Vagina (tissue), 2 donors: ENCODE data around the gene IWS1. TPM values are rescaled to one million over a fixed set of nuclear protein-coding genes. Genes with fewer than 3 reads are reported as not detected.
"Not testable (repeated sequence)": the region's sequence is repeated elsewhere in the genome, so short reads cannot be mapped to it uniquely, and the experiment has no call there.

Experiments
- DNase-seq, 2 donors: peaks; one replicate each; pipeline ENCODE4 v3.0.0-alpha.2; 2017; ENCODE audit errors: extremely low spot score in 2 of 2
- H3K27ac ChIP-seq: fragments of 200-600 bp; sonication (generic); one replicate; pipeline ENCODE4 v1.5.1; 2019
- H3K27me3 ChIP-seq: fragments of 200-600 bp; sonication (generic); one replicate; pipeline ENCODE4 v1.5.1; 2019
- H3K36me3 ChIP-seq, 2 donors: fragments of 200-600 bp; sonication (generic); one replicate each; pipeline ENCODE4 v1.5.1; 2017 to 2019
- H3K4me1 ChIP-seq: fragments of 200-600 bp; sonication (generic); one replicate; pipeline ENCODE4 v1.5.1; 2019
- H3K4me3 ChIP-seq, 2 donors: fragments of 200-600 bp; sonication (generic); 1 replicate in 1 of 2; 2 replicates in 1 of 2; pipeline ENCODE4 v1.5.1; 2016 to 2019
- H3K9me3 ChIP-seq: fragments of 200-600 bp; sonication (generic); one replicate; pipeline ENCODE4 v1.5.1; 2019
- POLR2A ChIP-seq, 2 donors: fragments of 450-650 bp; IDR thresholded peaks; one replicate each; pipeline ENCODE4 v1.6.1; 2017; ENCODE audit warnings: antibody characterized with exemption in 2 of 2, mild to moderate bottlenecking in 2 of 2, moderate library complexity in 2 of 2
- POLR2AphosphoS5 ChIP-seq, 2 donors: sonication (generic); formaldehyde crosslinking; IDR thresholded peaks; one replicate each; pipeline ENCODE4 v1.9.0; 2017; ENCODE audit warnings: antibody characterized with exemption in 2 of 2, mild to moderate bottlenecking in 2 of 2, low read depth in 1 of 2; ENCODE audit not compliant: insufficient read depth in 1 of 2
- intact Hi-C: fragments of 100-400 bp; cut with DNase I; formaldehyde crosslinking; loops from one replicate; pipeline ENCODE4 v1.15.1; 2023
- total RNA-seq: library from RNA; depleted of rRNA; stranded (reverse); fragments of >200 nt; gene quantifications from one replicate; pipeline ENCODE4 v1.2.3, GENCODE V29; 2016
- TF ChIP-seq, protein P1 (sequence below), 3 experiments: fragments of 450-650 bp in 2 of 3; fragments of 200-600 bp in 1 of 3; sonication (generic) in 1 of 3; IDR thresholded peaks; one replicate each; pipeline ENCODE4 v1.5.1; 2017 to 2019; ENCODE audit warnings: antibody characterized with exemption in 3 of 3, mild to moderate bottlenecking in 2 of 3, moderate library complexity in 2 of 3

Gene IWS1
- total RNA-seq, 1 donor from 2014 or later, result 40.8 TPM

DNA sequence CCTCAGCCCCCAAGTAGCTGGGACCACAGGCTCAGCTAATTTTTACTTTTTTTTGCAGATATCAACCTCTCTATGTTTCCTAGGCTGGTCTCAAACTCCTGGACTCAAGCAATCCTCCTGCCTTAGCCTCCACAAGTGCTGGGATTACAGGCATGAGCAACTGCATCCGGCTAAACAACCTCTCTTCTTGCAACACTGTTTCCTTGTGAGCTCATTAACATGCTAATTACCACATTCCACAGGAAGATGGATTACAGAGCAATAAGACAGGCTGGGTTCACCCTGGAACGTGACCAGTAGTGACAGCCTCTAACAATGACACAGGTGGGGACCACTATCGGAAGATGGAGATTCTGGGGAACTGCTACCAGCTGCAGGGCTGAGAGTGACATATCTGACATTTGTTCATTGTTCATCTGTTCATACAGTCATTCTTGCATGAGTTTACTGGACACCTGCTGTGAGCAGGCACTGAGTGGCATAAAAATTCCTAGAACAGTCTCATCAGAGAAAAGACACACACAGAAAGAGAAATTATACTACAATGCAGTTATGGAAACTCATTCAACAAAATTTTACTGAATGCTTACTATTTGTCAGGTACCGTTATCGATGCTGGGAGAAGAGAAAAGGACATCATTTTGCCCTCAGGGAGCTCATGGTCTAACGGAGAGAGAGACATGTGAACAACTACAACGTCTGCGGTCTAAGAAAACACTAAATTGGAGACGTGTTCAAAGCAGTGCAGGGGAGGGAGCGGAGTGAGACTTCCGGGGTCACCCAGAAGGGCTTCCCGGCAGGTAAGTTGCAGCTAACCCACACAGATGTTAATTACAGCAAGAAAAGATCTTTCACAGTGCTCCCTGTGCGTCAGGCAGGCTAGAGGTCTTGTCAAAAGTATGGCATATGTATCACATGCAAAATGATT lies 70.5 kb downstream of the IWS1 start:
- no peak for DNase-seq
- H3K27ac ChIP-seq, result no peak overlapping the region
- TF ChIP-seq POLR2A (IDR thresholded peaks at IDR 0.05), result no peak
- no peak for TF ChIP-seq POLR2AphosphoS5 (IDR thresholded peaks at IDR 0.05; ENCODE audit: insufficient read depth in 1 of 2, low read depth in 1 of 2)
- TF ChIP-seq, protein P1, sequence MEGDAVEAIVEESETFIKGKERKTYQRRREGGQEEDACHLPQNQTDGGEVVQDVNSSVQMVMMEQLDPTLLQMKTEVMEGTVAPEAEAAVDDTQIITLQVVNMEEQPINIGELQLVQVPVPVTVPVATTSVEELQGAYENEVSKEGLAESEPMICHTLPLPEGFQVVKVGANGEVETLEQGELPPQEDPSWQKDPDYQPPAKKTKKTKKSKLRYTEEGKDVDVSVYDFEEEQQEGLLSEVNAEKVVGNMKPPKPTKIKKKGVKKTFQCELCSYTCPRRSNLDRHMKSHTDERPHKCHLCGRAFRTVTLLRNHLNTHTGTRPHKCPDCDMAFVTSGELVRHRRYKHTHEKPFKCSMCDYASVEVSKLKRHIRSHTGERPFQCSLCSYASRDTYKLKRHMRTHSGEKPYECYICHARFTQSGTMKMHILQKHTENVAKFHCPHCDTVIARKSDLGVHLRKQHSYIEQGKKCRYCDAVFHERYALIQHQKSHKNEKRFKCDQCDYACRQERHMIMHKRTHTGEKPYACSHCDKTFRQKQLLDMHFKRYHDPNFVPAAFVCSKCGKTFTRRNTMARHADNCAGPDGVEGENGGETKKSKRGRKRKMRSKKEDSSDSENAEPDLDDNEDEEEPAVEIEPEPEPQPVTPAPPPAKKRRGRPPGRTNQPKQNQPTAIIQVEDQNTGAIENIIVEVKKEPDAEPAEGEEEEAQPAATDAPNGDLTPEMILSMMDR (IDR thresholded peaks at IDR 0.05), result no peak

DNA sequence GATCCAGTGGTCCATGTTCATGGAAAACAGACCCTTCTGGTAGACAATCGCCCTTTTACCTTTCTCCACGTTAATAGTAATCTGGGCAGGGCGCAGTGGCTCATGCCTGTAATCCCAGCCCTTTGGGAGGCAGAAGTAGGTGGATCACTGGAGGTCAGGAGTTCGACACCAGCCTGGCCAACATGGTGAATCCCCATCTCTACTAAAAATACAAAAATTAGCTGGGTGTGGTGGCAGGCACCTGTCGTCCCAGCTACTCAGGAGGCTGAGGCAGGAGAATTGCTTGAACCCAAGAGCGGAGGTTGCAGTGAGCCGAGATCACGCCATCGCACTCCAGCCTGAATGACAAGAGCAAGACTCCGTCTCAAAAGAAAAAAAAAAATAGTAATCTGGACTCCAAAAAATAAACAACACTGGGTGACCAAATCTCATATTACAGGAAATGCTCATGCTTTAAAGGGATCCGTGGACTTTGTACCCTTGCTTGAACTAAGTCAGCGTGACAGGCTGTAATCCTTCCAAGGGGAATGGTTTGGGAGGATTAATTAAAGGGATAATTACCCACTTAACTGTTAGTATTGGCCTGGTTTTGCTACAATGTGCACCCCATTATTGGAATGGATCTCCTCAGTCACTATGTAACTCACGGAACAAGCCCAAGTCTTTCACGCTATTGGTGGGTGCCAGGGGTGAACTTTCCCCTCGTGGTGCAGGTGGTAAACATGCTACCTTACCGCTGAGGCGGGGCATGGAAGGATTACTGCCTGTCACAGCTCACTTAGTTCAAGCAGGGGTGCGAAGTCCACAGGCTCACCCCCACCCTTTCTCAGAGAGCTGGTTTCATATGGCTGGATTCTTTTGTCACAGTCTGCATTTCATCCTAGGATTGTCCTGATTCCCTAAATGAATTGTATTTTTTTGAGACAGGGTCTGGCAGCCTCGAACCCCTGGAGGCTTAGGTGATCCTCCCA lies 71.4 kb downstream of the IWS1 start:
- no peaks in the 10 kb centered on the region for H3K36me3 ChIP-seq
- H3K27ac ChIP-seq, result no peak overlapping the region
- no peaks in the 10 kb centered on the region for H3K9me3 ChIP-seq
- intact Hi-C loops, result no loop called here
- H3K4me3 ChIP-seq, result no peak overlapping the region
- no peak for DNase-seq
- TF ChIP-seq, protein P1 (IDR thresholded peaks at IDR 0.05), result no peak
- TF ChIP-seq POLR2A (IDR thresholded peaks at IDR 0.05) (no peak), POLR2AphosphoS5 (IDR thresholded peaks at IDR 0.05; ENCODE audit: insufficient read depth in 1 of 2, low read depth in 1 of 2) (no peak)
- no peaks in the 10 kb centered on the region for H3K27me3 ChIP-seq
- H3K4me1 ChIP-seq, result no peaks in the 10 kb centered on the region

More for the DNA sequence above, 70.5 kb downstream of the IWS1 start:
- no peaks in the 10 kb centered on the region for H3K36me3 ChIP-seq
- H3K9me3 ChIP-seq, result no peaks in the 10 kb centered on the region
- intact Hi-C loops, result no loop called here
- no peaks in the 10 kb centered on the region for H3K4me1 ChIP-seq
- no peaks in the 10 kb centered on the region for H3K27me3 ChIP-seq
- no peak overlapping the region for H3K4me3 ChIP-seq

DNA sequence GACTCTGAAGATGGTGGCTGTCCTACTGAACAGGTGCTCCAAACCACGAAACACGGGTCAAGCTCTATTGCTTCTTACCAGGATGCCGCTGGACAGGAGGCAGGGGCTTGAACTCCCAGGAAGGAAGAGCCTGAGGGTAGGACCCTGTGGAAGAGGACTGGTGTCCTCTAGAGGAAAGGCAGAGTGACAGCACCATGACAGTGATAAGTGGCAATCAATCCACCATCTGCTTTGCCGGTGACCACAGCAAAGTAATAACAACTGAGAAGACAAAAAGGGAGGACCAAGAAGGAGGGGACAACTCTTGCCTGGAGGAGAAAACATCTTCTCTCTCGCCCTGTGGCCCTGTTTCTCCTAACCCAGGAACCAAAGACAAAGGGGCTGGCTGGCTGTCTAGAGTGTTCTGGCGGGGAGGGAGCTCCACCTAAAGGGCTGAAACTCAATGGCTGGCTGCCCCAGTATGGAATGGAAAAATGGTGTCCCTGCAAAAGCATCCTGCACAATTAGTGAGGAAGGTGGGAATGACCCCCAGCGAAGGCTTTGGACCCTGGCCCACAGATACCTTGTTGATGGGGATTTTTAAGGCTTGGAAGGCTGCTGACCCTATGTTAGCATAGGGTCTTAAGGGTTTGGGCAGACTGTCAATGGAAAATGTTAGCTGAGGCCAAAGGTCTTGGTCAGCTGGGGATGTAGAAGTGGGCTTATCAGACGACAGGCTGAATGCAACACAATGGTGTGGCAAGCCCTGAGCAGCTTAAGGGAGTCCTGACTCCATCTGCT lies 72.7 kb downstream of the IWS1 start:
- intact Hi-C loops, result no loop called here
- Histone ChIP-seq H3K4me1 (no peaks in the 10 kb centered on the region), H3K9me3 (no peaks in the 10 kb centered on the region), H3K36me3 (no peaks in the 10 kb centered on the region), H3K4me3 (no peak overlapping the region), H3K27me3 (no peaks in the 10 kb centered on the region), H3K27ac (no peak overlapping the region)
- DNase-seq, result no peak
- no peak for TF ChIP-seq POLR2A (IDR thresholded peaks at IDR 0.05)
- TF ChIP-seq POLR2AphosphoS5 (IDR thresholded peaks at IDR 0.05; ENCODE audit: insufficient read depth in 1 of 2, low read depth in 1 of 2), result no peak
- TF ChIP-seq, protein P1 (IDR thresholded peaks at IDR 0.05), result no peak

DNA sequence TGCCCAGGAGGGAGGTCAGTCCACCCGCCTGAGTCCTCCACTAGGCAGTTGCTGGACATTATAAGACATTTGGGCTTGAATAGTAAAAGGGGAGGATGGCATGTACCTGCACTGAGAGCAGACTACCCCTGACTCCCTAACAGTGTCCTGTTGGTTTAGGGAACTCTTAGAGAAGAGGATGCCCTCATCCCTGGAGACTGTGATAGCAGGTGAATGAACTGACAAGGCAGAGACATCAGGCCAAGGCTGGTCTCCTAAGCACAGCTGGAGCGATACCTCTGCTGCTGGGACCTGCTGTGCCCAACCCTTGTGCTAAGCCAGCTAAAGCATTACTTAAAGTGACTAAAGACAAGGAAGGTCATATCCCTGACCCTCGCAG lies 73.3 kb downstream of the IWS1 start:
- DNase-seq, result no peak
- H3K4me3 ChIP-seq, result no peak overlapping the region
- H3K36me3 ChIP-seq, result no peaks in the 10 kb centered on the region
- TF ChIP-seq, protein P1 (IDR thresholded peaks at IDR 0.05), result no peak
- TF ChIP-seq POLR2AphosphoS5 (IDR thresholded peaks at IDR 0.05; ENCODE audit: insufficient read depth in 1 of 2, low read depth in 1 of 2), result no peak
- H3K4me1 ChIP-seq, result no peaks in the 10 kb centered on the region
- H3K27me3 ChIP-seq, result no peaks in the 10 kb centered on the region
- H3K9me3 ChIP-seq, result no peaks in the 10 kb centered on the region
- intact Hi-C loops, result no loop called here
- H3K27ac ChIP-seq, result no peak overlapping the region

DNA sequence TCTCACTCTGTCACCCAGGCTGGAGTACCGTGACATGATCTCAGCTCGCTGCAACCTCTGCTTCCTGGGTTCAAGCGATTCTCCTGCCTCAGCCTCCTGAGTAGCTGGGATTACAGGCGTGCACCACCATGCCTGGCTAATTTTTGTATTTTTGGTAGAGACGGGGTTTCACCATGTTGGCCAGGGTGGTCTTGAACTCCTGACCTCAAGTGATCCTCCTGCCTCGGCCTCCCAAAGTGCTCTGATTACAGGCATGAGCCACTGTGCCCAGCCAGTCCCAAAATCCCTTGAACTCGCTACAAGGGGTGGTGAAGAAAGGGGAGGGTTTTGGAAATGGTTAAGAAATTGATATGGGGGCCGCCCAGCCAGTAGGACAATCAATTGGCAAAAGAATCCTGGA lies 73.9 kb downstream of the IWS1 start:
- H3K4me3 ChIP-seq, H3K27ac ChIP-seq, H3K4me1 ChIP-seq, H3K36me3 ChIP-seq, H3K27me3 ChIP-seq, intact Hi-C loops, H3K9me3 ChIP-seq, DNase-seq: not testable (repeated sequence)
